HG03060 (cell line): Measurements from ENCODE around the gene BSDC1.
"Not testable (repeated sequence)": the region's sequence is repeated elsewhere in the genome, so short reads cannot be mapped to it uniquely, and the experiment has no call there.

ENCODE experiments used
- ATAC-seq: cut with Tn5 transposase; IDR thresholded peaks from one replicate; pipeline ENCODE4 v1.9.1; 2021; ENCODE audit warnings: low read depth, moderate number of reproducible peaks; ENCODE audit not compliant: unreplicated experiment

BSDC1 gene

GRCh38 chr1:32396524-32396923 is 2.3 kb upstream of the BSDC1 start:
- not testable (repeated sequence) for ATAC-seq

GRCh38 chr1:32394890-32395432 is 720 bp upstream of the BSDC1 start:
- no peak for ATAC-seq

GRCh38 chr1:32393832-32394140 is 455 bp downstream of the BSDC1 start:
- no peak for ATAC-seq

- no peak for ATAC-seq
Measured at GRCh38 chr1:32393136-32393535, 1.1 kb downstream of the BSDC1 start.

DNA sequence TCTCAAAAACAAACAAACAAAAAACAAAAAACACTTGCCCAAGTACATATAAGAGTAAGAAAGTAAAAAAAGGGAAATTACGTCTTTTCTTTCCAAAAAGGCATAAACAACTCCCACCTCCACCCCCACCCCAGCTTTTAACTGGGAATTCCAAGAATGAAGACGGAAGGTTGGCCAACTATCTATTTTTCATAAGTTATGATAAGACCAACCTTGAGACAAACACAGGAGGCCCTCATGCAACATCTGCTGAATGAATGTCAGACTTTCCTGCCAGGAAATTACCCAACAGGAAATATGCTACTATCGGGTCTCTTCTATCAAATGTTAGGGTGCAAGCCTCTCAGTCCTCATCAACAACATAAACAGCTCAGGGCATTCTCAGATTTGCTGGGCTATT is 1.9 kb downstream of the BSDC1 start:
- no peak for ATAC-seq

GRCh38 chr1:32390904-32391870 is 3.1 kb downstream of the BSDC1 start:
- ATAC-seq: no peak

GRCh38 chr1:32388641-32389040 is 5.6 kb downstream of the BSDC1 start:
- ATAC-seq: no peak

GRCh38 chr1:32386676-32387392 is 7.4 kb downstream of the BSDC1 start:
- no peak for ATAC-seq

- no peak for ATAC-seq
Measured at GRCh38 chr1:32380057-32380456, 14.2 kb downstream of the BSDC1 start.

GRCh38 chr1:32377541-32378220 is 16.6 kb downstream of the BSDC1 start:
- ATAC-seq: no peak

DNA sequence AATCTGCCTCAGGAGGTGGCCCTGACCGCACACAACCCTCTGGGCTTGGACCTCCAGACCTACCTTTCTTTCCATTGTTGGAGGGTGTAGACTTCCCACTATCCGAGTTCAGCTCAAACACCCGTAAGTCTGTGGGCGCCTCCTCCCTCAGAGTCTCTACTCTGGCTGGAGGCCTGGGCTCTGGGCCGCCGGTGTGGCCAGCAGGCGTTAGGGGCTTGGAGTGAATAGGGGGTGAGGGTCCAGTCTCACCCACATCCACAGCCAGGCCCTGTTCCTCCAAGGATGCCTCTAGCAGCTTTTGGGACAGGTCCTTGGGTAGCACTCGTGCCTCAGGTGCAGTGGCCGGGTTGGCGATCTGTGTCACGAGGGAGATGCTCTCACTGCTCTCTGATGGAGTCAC is 18.0 kb downstream of the BSDC1 start:
- ATAC-seq: no peak

- ATAC-seq: no peak
Measured at GRCh38 chr1:32373996-32374592, 20.1 kb downstream of the BSDC1 start.

DNA sequence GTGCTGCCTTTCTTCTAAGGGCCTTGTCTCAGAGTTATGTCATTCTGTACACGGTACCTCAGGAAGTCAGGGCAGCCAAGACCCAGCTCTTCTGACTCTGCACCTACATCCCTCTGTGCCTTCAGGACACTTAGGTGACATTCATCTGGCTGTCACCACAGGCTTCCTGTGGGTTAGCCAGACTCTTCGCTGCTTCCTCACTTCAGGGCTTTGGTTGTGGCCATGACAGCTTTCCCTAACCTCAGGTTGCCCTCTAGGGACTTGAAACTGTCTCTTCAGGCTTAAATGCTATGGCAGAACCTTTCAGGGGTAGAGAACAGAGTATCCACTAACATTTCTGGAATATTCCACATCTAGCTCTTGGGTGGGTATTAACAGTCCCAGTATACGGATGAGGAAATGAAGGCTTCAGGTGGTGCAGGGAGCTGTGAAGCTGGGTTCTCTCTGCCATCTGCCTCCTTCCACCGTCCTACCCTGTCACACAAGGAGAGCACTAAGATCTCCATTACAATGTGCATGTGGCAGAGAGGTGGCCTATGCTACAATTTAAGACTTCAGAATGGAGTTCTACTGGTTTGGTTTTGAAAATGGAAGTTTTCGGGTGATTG is 22.0 kb downstream of the BSDC1 start:
- ATAC-seq: no peak

GRCh38 chr1:32367912-32368635 is 26.2 kb downstream of the BSDC1 start:
- ATAC-seq: no peak

- no peak for ATAC-seq
Measured at GRCh38 chr1:32365445-32365844, 28.8 kb downstream of the BSDC1 start.

- ATAC-seq: no peak
Measured at GRCh38 chr1:32364836-32365235, 29.4 kb downstream of the BSDC1 start.

- ATAC-seq: no peak
Measured at GRCh38 chr1:32363713-32364112, 30.5 kb downstream of the BSDC1 start.

- no peak for ATAC-seq
Measured at GRCh38 chr1:32362474-32363313, 31.5 kb downstream of the BSDC1 start, which contains the start of the genes FAM229A and TSSK3. Gene FAM229A (minus strand): TSS chr1:32362485. CDS start chr1:32362091, 394 bp downstream. Gene TSSK3 (plus strand): TSS chr1:32362539. CDS start chr1:32362702, 163 bp downstream.
